ENCODE data around the gene ZNF254.
"Not testable (repeated sequence)": the region's sequence is repeated elsewhere in the genome, so short reads cannot be mapped to it uniquely, and the experiment has no call there.

ZNF254 gene

DNA sequence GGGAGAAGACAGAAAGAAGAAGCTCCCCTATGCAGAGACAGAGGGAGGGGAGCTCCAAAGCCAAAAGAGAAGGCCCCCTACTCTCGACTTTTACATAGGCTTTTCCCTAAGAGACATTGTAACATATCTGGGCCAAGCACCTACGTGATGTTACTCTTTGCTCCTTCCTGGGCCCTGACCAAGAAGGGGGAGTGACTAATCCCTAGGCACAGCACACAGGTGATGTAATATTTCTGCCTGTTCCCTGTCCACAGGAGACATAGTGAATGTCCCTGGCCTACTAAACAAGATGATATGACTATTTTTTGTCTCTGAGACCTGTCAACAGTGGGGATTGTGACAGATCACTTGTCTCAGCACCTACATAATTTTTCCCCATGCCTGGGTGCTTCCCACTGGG is 15.9 kb upstream of the ZNF254 start:
- DNase-seq (ENCODE audit: low read depth in 2 of 2) = no peak

DNA sequence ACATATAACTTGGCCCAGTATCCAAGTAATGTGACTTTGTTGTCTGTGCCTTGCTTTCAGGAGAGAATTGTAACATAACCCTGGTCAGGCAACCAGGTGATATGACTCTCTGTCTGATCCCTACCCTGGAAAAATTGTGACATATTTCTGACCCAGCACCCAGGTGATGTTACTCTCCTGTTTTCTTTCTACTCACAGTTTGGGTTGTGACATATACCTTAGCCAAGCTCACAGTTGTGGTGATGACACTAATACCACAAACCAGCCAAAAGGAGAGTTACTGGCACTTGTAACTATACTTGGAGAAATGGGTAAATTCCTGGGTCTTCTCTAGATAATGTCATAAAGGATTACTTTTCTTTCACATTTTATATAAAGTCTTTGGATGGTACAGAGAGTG is 14.3 kb upstream of the ZNF254 start:
- DNase-seq (ENCODE audit: low read depth in 2 of 2) = no peak

DNA sequence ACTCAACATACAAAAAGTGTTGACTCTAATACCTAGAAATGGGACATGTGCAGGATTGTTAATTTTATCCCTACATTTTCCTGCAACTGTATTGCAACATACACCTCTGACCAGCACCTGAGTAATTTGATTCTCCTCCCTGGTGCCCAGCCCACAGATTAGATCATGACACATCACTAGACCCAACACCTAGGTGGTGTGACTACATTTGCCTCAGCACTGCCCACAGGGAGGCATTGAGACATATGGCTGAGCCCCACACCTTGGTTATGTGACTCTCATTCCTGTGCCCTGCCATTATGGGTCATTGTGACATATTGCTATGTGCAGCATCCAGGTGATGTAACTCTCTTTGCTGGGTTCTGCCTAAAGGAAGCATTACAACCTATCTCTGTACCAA is 13.2 kb upstream of the ZNF254 start:
- no peak for DNase-seq (ENCODE audit: low read depth in 2 of 2)

DNA sequence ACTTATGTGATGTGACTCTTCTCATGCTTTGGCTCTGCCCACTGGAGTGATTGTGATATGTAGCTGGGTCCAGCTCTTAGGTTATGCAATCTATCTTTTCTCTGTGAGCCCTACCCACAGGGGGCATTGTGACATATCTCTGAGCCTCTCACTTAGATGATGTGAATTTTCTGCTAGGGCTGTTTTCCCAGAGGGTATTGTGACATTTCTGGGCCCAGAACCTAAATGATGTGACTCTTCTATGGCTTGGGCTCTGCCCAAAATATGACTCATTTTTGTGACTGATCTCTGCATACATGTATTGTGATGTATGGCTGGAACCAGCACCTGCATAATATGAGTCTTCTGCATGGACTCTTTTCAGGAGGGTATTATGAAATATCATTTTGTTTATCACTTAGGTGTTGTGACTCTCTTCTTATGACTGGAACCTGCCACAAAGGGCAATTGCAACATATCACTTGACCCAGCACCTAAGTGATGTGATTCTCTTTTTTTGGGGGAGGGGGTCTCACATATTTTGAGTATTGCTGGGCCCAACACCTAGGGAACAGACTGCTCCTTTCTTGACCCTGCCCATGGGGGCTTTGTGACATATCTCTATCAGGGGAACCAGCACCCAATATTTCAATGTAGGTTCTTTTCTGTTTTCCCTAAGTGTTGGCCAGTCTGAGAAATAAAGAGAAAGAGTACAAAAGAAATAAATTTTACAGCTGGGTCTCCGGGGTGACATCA is 12.1 kb upstream of the ZNF254 start:
- no peak for DNase-seq (ENCODE audit: low read depth in 2 of 2)

DNA sequence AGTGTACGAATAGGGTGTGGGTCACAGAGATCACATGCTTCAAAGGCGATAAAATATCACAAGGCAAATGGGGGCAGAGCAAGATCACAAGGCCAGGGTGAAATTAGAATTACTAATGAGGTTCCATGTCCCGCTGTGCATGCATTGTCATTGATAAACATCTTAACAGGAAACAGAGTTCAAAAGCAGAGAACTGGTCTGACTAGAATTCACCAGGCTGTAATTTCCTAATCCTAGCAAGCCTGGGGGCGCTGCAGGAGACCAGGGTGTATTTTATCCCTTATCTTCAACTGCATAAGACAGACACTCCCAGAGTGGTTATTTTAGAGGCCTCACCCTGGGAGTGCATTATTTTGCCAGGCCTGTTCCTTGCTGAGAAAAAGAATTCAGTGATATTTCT is 11.5 kb upstream of the ZNF254 start:
- DNase-seq (ENCODE audit: low read depth in 2 of 2) = not testable (repeated sequence)

DNA sequence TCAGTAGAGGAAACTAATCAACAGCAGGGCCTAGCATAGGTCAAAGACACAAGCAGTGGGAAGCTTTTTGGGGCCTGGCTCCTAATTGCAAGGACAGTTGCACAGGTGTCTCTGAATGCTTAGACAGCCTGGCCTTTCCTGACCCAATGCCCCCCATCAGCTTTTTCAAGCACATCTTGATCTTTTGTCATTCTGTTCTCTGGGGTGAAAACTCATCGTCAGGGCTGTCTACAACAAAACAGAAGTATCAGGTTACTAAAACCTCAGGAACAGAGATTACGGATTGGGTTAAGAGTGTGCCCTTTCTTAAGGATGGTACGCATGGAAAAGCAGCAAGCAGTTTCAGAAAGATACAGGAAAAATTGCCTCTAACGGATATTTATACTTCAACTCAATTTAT is 8.3 kb upstream of the ZNF254 start:
- no peak for DNase-seq (ENCODE audit: low read depth in 2 of 2)

DNA sequence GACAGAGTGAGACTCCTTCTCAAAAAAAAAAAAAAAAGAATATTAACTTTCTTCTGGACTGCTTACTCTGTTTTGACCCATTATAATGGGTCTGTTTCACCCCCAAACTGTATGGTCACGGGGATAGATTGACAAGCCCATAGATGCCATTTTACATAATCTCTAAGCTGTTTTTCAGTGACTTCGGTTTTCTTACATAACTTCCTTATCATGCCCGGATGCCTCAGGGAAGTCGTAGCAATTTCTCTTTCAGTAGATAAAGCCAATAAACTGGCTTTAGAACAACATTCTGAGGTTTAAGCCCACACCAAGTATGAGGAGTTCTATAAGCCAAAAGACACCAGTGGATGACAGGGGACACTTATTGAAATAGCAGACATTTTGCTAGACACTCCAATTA is 5.9 kb upstream of the ZNF254 start:
- DNase-seq (ENCODE audit: low read depth in 2 of 2) = no peak

DNA sequence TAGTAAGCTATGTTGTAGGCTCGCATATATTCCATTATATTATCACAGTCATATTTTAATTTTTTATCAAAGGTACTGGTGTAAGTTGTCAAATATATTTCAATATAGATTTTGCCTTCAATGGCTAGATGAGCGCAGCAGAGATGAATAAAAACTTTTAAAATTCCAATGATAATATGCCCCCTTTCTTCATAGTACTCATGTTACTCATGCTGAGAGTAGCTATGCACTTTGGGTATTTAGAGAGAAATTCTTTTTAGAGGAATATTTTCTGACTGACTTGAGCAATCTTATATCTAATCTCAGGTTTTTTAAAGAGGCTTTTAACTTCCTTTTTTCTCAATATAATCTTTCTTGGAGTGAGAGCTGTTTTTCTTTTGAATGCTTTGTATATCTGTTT is 11.4 kb downstream of the ZNF254 start:
- DNase-seq (ENCODE audit: low read depth in 2 of 2) = no peak

DNA sequence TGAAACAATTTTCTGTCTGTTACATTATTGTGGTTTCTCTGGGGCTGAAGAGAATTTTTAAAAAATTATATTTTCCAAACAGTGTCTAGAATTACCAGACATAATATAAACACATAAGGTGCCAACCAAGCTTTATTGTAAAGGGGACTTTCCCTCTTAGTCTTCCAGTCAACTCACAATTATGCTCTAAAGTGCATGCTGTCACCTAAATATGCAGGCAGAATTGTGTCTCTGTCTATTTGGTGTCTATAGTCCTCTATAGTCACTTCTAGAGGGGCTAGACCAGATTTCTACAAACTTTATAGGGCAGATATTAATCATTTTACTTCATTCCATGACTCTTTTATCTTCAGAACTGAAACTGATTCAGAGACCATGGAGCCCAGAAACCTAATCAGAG is 12.8 kb downstream of the ZNF254 start:
- no peak for DNase-seq (ENCODE audit: low read depth in 2 of 2)

DNA sequence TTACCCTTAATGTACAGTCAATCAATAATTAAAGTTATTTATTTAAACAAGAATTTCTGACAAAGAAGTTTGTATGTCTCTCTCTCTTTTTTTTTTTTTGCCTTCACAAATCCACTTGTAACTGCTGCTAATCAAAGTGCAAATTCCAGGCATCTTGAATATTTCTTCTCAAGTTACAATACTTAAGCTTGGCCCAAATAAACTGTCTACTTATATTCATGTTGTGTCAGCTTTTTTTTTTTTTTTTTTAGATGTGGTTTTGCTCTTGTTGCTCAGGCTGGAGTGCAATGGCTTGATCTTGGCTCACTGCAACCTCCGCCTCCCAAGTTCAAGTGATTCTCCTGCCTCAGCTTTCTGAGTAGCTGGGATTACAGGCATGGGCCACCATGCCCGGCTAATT is 13.6 kb downstream of the ZNF254 start:
- not testable (repeated sequence) for DNase-seq (ENCODE audit: low read depth in 2 of 2)

DNA sequence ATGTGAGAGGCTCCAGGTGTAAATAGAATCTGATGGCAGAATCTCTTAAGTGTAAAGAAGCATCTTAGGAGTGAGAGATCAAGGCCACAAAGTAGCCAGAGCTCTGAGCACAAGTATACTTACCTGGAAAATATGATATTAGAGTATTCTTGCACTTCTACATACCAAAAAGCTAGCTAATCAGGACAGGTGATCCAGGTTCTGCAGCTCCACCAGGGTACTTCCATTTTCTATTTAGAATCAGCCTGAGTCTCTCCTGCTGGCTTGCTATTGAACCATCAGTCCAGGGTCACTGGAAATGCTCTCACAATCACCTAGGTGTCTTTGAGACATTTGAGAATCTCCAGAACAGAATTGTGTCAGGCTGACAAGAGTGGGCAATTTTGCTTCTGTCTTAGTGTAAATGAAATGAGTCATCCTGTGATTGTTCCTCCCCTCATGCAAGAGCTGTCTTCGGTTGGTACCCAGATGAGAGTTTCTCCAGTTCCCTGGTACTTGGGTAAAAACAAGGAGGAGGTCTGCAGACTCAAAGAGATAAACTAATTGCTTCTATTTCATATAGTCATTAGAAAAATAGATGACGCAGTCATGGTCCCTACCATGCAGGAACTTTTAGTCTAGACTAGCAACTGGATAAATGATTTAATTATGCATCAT is 14.6 kb downstream of the ZNF254 start:
- DNase-seq (ENCODE audit: low read depth in 2 of 2) = no peak

DNA sequence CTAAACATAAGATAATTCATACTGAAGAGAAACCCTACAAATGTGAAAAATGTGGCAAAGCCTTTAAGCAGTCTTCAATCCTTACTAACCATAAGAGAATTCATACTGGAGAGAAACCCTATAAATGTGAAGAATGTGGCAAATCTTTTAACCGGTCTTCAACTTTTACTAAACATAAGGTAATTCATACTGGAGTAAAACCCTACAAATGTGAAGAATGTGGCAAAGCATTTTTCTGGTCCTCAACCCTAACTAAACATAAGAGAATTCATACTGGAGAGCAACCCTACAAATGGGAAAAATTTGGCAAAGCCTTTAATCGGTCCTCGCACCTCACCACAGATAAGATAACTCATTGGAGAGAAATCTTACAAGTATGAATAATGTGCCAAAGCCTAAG is 40.6 kb downstream of the ZNF254 start:
- no peak for DNase-seq (ENCODE audit: low read depth in 2 of 2)

DNA sequence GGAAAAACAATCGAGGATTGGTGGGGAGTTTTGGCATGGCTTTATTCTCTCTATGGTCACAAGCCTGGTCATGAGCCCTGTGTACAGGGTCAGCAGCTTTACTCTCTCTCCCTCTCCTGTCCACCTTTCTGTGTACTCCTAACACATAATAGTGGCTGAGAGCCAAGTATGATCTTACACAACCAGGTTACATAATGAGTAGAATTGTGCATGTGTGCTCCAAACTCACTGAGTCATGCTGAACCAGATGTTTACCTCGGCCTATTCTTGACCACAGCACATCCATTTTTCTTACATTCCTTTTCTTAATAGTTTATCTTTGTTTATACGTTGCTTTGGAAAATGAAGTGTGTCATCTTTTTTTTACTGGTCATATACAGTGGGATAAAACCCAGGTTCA is 53.1 kb downstream of the ZNF254 start:
- DNase-seq (ENCODE audit: low read depth in 2 of 2) = no peak

DNA sequence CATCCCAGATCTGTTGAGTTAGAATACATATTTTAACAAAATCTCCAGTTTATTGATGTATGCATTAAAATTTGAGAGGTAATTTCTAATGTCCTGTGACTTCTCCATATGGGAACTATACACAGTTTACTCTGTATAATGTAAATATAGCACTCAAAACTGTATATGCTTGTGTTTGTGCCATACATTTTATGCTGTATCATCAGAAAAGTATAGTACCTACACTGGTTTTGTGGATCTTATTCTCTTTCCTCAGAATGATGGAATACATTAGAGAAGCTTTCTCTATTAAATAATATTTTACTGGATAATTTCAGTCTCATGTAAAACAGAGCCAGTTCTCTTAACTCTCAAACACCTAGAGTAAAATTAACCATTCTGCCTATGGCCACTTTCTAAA is 53.6 kb downstream of the ZNF254 start:
- no peak for DNase-seq (ENCODE audit: low read depth in 2 of 2)

DNA sequence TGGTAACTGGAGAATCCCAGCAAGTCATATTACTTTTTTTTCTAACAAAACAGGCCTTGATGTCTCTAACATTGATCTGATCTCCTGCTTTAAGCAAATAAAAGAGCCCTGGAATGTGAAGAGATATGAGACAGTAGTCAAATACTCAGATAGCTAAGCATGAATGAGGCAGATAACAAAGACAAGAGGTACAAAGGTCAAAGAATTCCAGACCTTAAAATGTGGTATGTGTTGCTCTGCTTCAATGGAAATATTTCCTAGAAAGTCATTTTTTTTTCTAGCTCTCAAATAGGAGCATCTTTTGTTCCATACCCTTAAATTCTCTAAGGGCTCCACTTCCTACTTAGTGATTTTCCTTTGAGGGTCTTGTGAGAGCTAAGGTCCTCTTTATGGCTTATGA is 54.6 kb downstream of the ZNF254 start:
- no peak for DNase-seq (ENCODE audit: low read depth in 2 of 2)

DNA sequence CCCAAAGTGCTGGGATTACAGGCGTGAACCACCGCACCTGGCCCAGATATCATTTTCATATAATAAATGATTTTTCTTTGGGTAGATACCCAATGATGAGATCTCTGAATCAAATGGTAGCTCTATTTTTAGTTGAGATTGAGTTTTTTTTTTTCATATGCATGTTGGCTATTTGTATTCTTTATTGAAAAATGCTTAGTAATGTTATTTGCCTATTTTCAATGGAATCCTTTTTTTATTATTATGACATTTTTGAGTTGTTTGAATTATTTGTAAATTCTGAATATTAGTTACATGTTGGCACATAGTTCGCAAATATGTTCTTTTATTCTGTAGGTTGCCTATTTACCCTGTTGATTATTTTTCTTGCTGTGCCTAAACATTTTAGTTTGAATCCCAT is 55.8 kb downstream of the ZNF254 start:
- no peak for DNase-seq (ENCODE audit: low read depth in 2 of 2)

DNA sequence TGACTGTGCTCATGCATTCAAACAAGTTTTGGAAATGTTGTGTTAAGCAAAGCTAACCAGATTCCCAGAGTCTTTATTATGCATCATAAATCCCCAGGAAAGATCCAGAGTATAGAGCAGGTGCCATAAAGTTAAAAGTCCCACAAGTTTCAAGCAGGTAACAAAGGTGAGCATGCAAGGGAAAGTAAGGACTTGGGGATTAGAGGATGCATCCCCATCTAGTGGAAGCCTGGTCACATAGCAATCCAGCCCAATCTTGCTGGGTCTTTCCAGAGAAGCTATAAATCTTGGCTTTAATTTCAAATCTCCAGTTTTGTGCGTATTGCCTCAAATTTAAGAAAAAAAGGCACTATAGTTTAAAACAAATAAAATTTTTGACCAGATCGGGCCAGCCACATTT is 72.7 kb downstream of the ZNF254 start:
- no peak for DNase-seq (ENCODE audit: low read depth in 2 of 2)

DNA sequence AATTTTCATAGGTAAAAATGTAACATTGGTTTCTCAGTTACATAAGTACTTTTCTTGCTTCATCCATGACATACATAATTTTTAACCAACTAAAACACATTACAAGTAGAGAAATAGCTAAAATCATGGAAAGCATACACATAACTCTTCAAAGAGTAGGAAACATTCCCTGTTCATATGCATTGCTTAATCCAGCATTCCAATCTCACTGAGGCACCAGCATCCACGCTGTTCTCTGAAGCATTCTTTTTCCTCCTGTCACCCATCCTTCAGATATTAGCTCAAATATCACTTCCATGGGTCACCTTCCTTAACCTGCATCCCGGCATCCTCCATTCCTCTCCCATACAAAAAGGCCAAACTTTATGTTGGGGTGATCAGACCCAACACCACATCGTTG is 79.1 kb downstream of the ZNF254 start:
- DNase-seq (ENCODE audit: low read depth in 2 of 2) = no peak

DNA sequence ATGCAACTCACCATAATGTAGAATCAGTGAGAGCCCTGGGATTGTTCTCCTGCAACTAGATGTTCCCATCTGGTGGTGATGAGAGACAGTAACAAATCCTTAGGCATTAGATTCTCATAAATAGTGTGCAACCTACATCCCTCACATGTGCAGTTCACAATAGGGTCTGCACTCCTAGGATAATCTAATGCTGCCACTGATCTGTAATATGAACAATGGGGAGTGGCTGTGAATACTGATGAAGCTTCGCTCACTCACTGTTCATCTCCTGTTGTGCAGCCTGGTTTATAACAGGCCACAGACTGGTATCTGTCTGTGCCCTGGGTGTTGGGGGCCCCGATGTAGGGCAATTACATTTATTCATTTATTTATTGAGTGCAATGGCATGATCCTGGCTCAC is 86.9 kb downstream of the ZNF254 start:
- no peak for DNase-seq (ENCODE audit: low read depth in 2 of 2)

DNA sequence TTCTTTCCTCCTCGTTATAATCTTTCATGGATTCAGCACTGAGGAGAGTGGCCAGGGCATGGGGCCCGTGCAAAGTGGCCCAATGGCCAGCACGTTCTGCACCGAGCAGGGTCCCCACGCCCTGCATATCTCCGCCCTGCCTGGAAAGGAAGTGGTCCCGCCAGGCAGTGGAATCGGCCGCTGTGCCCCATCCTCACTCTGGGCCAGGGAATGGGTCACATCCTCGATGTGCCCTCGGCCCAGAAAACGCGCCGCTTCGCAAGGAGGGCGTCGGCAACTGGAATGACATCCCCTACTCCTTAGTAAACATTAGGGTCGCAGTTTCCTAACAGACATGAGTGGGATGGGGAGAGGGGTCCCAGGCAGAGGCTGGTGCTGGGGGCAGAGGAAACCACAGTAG is 90.7 kb downstream of the ZNF254 start:
- DNase-seq (ENCODE audit: low read depth in 2 of 2) = no peak

DNA sequence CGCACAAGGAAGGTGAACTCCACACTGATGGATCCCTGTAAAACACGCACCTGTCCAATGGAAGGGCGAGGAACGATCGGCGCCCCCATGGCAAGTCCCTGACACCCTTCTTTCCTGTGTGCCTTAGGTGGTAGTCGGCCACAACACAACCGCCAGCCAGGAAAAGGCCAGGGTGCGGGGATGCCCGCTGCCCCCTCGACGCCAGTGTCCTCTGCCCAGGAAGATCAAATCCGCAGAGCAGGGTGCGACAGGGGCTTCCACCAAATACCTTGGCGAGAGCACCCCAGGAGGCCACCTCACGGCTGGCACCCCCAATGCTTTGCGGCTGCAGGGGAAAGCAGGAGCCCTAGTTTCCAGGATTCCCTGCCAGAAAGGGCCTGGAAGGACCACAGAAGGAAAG is 91.2 kb downstream of the ZNF254 start:
- DNase-seq (ENCODE audit: low read depth in 2 of 2) = no peak
